Dermis blood vessel endothelial cell (primary cell): ENCODE results near the gene FN3K. TPM values are rescaled to one million over a fixed set of nuclear protein-coding genes. Genes with fewer than 3 reads are reported as not detected.

ENCODE experiments used
- DNase-seq: peaks from one replicate; pipeline ENCODE4 v3.0.0; 2010
- total RNA-seq: library from RNA; depleted of rRNA; stranded (reverse); fragments of >200 nt; gene quantifications from 2 replicates; pipeline ENCODE4 v1.2.3, GENCODE V29; 2014

The FN3K gene
- total RNA-seq, 1 donor from 2014 or later = 7.0 TPM

DNA sequence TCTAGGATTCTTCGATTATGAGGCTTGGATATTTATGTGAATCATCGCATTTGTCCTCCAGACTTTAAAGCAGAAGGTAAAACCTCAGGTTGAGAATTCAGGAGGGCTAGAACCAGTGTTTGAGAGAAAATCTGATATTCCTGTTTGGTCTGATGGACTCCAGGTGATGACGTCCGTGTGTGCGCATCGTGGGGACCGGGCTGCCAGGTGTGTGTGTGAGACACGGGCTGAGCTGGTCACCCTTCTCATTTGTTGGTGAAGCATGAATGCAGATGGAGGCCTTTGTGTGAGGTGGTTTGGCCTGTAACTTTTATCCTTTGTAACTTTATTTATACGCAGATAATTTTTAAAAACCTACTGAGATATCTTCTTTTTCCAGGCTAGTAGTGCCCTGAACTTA, 61.6 kb downstream of the FN3K start:
- no peak for DNase-seq

DNA sequence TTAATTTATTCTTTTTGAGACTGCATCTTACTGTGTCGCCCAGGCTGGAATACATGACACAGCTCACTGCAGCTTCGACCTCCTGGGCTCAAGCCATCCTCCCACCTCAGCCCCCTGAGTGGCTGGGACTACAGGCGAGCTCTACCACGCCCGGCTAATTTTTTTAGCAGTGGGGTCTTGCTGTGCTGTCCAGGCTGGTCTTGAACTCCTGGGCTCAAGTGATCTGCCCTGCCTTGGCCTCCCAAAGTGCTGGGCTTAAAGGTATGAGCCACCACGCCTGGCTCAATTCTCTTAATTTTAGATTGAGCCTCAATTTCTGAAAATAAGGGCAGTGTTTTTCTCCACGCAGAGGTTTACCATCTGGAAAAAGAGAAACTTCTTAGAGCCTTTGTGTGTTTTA, 63.3 kb downstream of the FN3K start:
- DNase-seq = no peak

DNA sequence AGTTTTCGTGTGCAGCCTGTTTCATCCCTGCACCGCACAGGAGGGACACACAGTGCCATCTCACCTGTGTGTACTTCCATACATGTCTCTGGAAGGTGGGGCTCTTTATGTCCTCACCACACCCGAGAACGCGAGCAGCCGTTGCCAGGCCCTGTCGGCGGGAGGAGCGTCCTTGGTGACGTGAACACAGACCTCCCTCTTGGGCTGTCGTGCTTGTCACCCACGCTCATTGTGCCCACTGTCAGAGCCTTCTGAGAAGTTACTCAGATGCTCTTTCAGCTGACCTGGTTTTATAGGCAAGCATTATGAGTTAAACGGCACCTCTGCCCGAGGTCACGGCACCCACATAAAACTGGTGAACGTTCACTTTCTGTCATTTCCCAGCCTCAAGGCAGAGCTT, 64.2 kb downstream of the FN3K start:
- DNase-seq = no peak

Other genes with a start within 250 kb of the FN3K start
- gene FOXK2, start 215.9 kb upstream of the FN3K start, total RNA-seq = 35.1 and 38.2 TPM in 2 replicates
- 61.4 and 91.0 TPM in 2 replicates for gene WDR45B, start 87.2 kb upstream of the FN3K start, total RNA-seq
- gene RAB40B, start 36.9 kb upstream of the FN3K start, total RNA-seq = 5.8 and 8.9 TPM in 2 replicates
- 19.1 and 23.4 TPM in 2 replicates for gene FN3KRP, start 18.9 kb upstream of the FN3K start, total RNA-seq
- gene TBCD, start 16.4 kb downstream of the FN3K start, total RNA-seq = 50.9 and 78.6 TPM in 2 replicates
- 0.05 TPM in 1 of 2 replicates, not detected in the other for gene ZNF750, start 104.4 kb downstream of the FN3K start, total RNA-seq